ENCODE results near the gene LHX4.
A peak's percentile ranks its signal among the peaks of the same experiment; 100 is the strongest.

Gene LHX4

GRCh38 chr1:180229483-180230415, at the start of gene LHX4:
TSS of gene LHX4 (plus strand) at chr1:180230264. CDS start at chr1:180230530, 266 bp downstream.
- peak in 1 of 2 donors; percentile 18 for DNase-seq

GRCh38 chr1:180181048-180181447, 49.0 kb upstream of the LHX4 start:
- DNase-seq = no peak

- no peak for DNase-seq
Measured at GRCh38 chr1:180181996-180182642, 47.9 kb upstream of the LHX4 start.

GRCh38 chr1:180182643-180183311, 47.3 kb upstream of the LHX4 start:
- DNase-seq = no peak

- no peak for DNase-seq
Measured at GRCh38 chr1:180183426-180183825, 46.6 kb upstream of the LHX4 start.

GRCh38 chr1:180184041-180184440, 46.0 kb upstream of the LHX4 start:
- DNase-seq = no peak

GRCh38 chr1:180185281-180185680, 44.8 kb upstream of the LHX4 start:
- DNase-seq = no peak

- no peak for DNase-seq
Measured at GRCh38 chr1:180185971-180186645, 44.0 kb upstream of the LHX4 start.

- DNase-seq = no peak
Measured at GRCh38 chr1:180186831-180187230, 43.2 kb upstream of the LHX4 start.

GRCh38 chr1:180187626-180188025, 42.4 kb upstream of the LHX4 start:
- DNase-seq = no peak

- DNase-seq = no peak
Measured at GRCh38 chr1:180188091-180188506, 42.0 kb upstream of the LHX4 start.

- no peak for DNase-seq
Measured at GRCh38 chr1:180188684-180189175, 41.3 kb upstream of the LHX4 start.

- DNase-seq = no peak
Measured at GRCh38 chr1:180190091-180190490, 40.0 kb upstream of the LHX4 start.

GRCh38 chr1:180192172-180192571, 37.9 kb upstream of the LHX4 start:
- DNase-seq = no peak

GRCh38 chr1:180193141-180194047, 36.7 kb upstream of the LHX4 start:
- no peak for DNase-seq

GRCh38 chr1:180194048-180194425, 36.0 kb upstream of the LHX4 start:
- DNase-seq = no peak

- no peak for DNase-seq
Measured at GRCh38 chr1:180194546-180195207, 35.4 kb upstream of the LHX4 start.

- no peak for DNase-seq
Measured at GRCh38 chr1:180195401-180195800, 34.7 kb upstream of the LHX4 start.

GRCh38 chr1:180195916-180196315, 34.1 kb upstream of the LHX4 start:
- no peak for DNase-seq

GRCh38 chr1:180196436-180197003, 33.5 kb upstream of the LHX4 start:
- DNase-seq = no peak

GRCh38 chr1:180197231-180197630, 32.8 kb upstream of the LHX4 start:
- no peak for DNase-seq

All from activated CD4-positive, alpha-beta T cell treated with anti-CD3 and anti-CD28 coated beads for 4 hours (primary cell).